Measurements from ENCODE around the gene FYN.
A peak's percentile ranks its signal among the peaks of the same experiment; 100 is the strongest.

The FYN gene

GRCh38 chr6:111846492-111847409 lies 26.5 kb downstream of the FYN start:
- TF ChIP-seq CTCF (IDR thresholded peaks at IDR 0.05; ENCODE audit: insufficient read depth, low read depth, low read length, missing control alignments), result no peak
- no peak overlapping the region for H3K4me3 ChIP-seq (ENCODE audit: low read depth, low read length)
- DNase-seq (ENCODE audit: low read depth), result no peak

GRCh38 chr6:111846066-111846465 lies 27.2 kb downstream of the FYN start:
- TF ChIP-seq CTCF (IDR thresholded peaks at IDR 0.05; ENCODE audit: insufficient read depth, low read depth, low read length, missing control alignments), result no peak
- no peak overlapping the region for H3K4me3 ChIP-seq (ENCODE audit: low read depth, low read length)
- DNase-seq (ENCODE audit: low read depth), result no peak

- H3K4me3 ChIP-seq (ENCODE audit: low read depth, low read length), result peak overlapping the region; percentile 45
- TF ChIP-seq CTCF (IDR thresholded peaks at IDR 0.05; ENCODE audit: insufficient read depth, low read depth, low read length, missing control alignments), result no peak
- DNase-seq (ENCODE audit: low read depth), result peak; percentile 78
Measured at GRCh38 chr6:111845441-111845871, 27.8 kb downstream of the FYN start.

- peak overlapping the region; percentile 45 for H3K4me3 ChIP-seq (ENCODE audit: low read depth, low read length)
- peak; percentile 58 for DNase-seq (ENCODE audit: low read depth)
- TF ChIP-seq CTCF (IDR thresholded peaks at IDR 0.05; ENCODE audit: insufficient read depth, low read depth, low read length, missing control alignments), result no peak
Measured at GRCh38 chr6:111844921-111845320, 28.3 kb downstream of the FYN start.

GRCh38 chr6:111844376-111844775 lies 28.9 kb downstream of the FYN start:
- peak; percentile 66 for DNase-seq (ENCODE audit: low read depth)
- no peak for TF ChIP-seq CTCF (IDR thresholded peaks at IDR 0.05; ENCODE audit: insufficient read depth, low read depth, low read length, missing control alignments)
- H3K4me3 ChIP-seq (ENCODE audit: low read depth, low read length), result peak overlapping the region; percentile 45

- H3K4me3 ChIP-seq (ENCODE audit: low read depth, low read length), result peak overlapping the region; percentile 45; the same call in 1 of the 2 replicates
- no peak for DNase-seq (ENCODE audit: low read depth)
- TF ChIP-seq CTCF (IDR thresholded peaks at IDR 0.05; ENCODE audit: insufficient read depth, low read depth, low read length, missing control alignments), result no peak
Measured at GRCh38 chr6:111843347-111844147, 29.7 kb downstream of the FYN start.
